Kasumi-1 (cell line): Measurements from ENCODE around the gene THAP6.
"Not testable (repeated sequence)": the region's sequence is repeated elsewhere in the genome, so short reads cannot be mapped to it uniquely, and the experiment has no call there.

Experiments
- DNase-seq, 2 experiments: peaks; one replicate each; lab custom pipeline; 2025; lab: John Stamatoyannopoulos, UW

THAP6 gene

GRCh38 chr4:75514131-75514948 is at the start of gene THAP6, which contains the start of gene RCHY1:
TSS of gene THAP6 (plus strand) at chr4:75514473. CDS start at chr4:75515453, 980 bp downstream.
TSS of gene RCHY1 (minus strand) at chr4:75514403. CDS start at chr4:75514286, 117 bp downstream.
- DNase-seq = peak; percentile 97 to 98

- DNase-seq = no peak
Observed at GRCh38 chr4:75469896-75470295, 44.4 kb upstream of the THAP6 start.

- DNase-seq = no peak
Observed at GRCh38 chr4:75470738-75471137, 43.5 kb upstream of the THAP6 start.

- DNase-seq = no peak
Observed at GRCh38 chr4:75477201-75477600, 37.1 kb upstream of the THAP6 start.

- no peak for DNase-seq
Observed at GRCh38 chr4:75484190-75484589, 30.1 kb upstream of the THAP6 start.

GRCh38 chr4:75490155-75490554 is 24.1 kb upstream of the THAP6 start:
- peak; percentile 18 to 45 for DNase-seq

GRCh38 chr4:75494563-75494962 is 19.7 kb upstream of the THAP6 start:
- no peak for DNase-seq

GRCh38 chr4:75495476-75495875 is 18.8 kb upstream of the THAP6 start:
- peak in 1 of 2 experiments; percentile 5 for DNase-seq

- no peak for DNase-seq
Observed at GRCh38 chr4:75496406-75496805, 17.9 kb upstream of the THAP6 start.

- DNase-seq = no peak
Observed at GRCh38 chr4:75497133-75497532, 17.1 kb upstream of the THAP6 start.

GRCh38 chr4:75498041-75498440 is 16.2 kb upstream of the THAP6 start:
- DNase-seq = no peak

- DNase-seq = no peak
Observed at GRCh38 chr4:75499900-75500299, 14.4 kb upstream of the THAP6 start.

- DNase-seq = no peak
Observed at GRCh38 chr4:75502671-75503070, 11.6 kb upstream of the THAP6 start.

- no peak for DNase-seq
Observed at GRCh38 chr4:75505630-75506029, 8.6 kb upstream of the THAP6 start.

GRCh38 chr4:75509592-75509991 is 4.7 kb upstream of the THAP6 start:
- not testable (repeated sequence) for DNase-seq

- DNase-seq = no peak
Observed at GRCh38 chr4:75511841-75512240, 2.4 kb upstream of the THAP6 start.

- peak; percentile 50 to 61 for DNase-seq
Observed at GRCh38 chr4:75512386-75513211, 1.7 kb upstream of the THAP6 start.

GRCh38 chr4:75513526-75514130 is 645 bp upstream of the THAP6 start:
- no peak for DNase-seq

GRCh38 chr4:75514949-75515612 is 808 bp downstream of the THAP6 start:
- peak in 1 of 2 experiments; percentile 64 for DNase-seq

- no peak for DNase-seq
Observed at GRCh38 chr4:75516144-75516543, 1.9 kb downstream of the THAP6 start.

GRCh38 chr4:75519452-75519851 is 5.2 kb downstream of the THAP6 start:
- DNase-seq = not testable (repeated sequence)

- DNase-seq = no peak
Observed at GRCh38 chr4:75525086-75525485, 10.8 kb downstream of the THAP6 start.
